ENCODE data around the gene UGCG.
"Not testable (repeated sequence)": the region's sequence is repeated elsewhere in the genome, so short reads cannot be mapped to it uniquely, and the experiment has no call there.

The UGCG gene

DNA sequence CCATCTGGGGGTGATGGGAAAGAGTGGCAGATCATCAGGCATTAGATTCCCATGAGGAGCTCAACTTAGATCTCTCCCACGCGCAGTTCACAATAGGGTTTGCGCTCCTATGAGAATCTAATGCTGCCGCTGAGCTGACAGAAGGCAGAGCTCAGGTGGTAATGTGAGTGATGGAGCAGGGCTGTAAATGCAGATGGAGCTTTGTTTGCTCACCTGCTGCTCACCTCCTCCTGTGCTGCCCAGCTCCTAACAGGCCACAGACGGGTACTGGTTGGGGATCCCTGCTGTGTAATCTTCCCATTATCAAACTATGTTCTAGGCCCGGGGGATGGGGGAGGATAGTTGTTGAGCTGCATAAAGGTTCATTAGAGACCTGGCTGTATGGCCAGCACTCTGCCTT, 58.4 kb downstream of the UGCG start:
- no peak for DNase-seq (ENCODE audit: low spot score)

- DNase-seq (ENCODE audit: low spot score): peak; percentile 99
Measured at GRCh38 chr9:111957856-111958631, 61.4 kb downstream of the UGCG start.

GRCh38 chr9:111959468-111960359, 63.1 kb downstream of the UGCG start:
- DNase-seq (ENCODE audit: low spot score): peak; percentile 98

- not testable (repeated sequence) for DNase-seq (ENCODE audit: low spot score)
Measured at GRCh38 chr9:111960485-111960884, 63.9 kb downstream of the UGCG start.

- no peak for DNase-seq (ENCODE audit: low spot score)
Measured at GRCh38 chr9:111961009-111961408, 64.4 kb downstream of the UGCG start.

- no peak for DNase-seq (ENCODE audit: low spot score)
Measured at GRCh38 chr9:111961575-111961974, 65.0 kb downstream of the UGCG start.

GRCh38 chr9:111962021-111962420, 65.4 kb downstream of the UGCG start:
- DNase-seq (ENCODE audit: low spot score): no peak

- DNase-seq (ENCODE audit: low spot score): no peak
Measured at GRCh38 chr9:111963995-111964394, 67.4 kb downstream of the UGCG start.

DNA sequence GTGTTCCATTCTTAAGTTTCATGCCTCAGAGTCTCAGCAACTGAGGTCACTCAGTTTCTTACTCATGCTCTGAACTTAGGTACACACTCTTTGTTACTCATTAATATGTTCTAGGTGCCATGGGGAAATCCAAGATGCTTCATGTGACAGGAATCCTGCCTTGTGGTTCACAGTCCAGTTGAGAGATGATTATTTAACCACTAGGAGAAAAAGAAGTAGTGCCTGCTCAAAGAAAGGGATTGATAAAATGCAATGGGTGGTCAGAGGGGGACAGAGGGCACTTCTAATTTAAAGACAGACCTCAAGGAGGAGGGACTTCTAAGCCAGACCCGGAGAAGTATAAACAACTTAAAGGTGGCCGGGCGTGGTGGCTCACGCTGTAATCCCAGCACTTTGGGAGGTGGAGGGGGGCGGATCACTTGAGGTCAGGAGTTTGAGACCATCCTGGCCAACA, 69.0 kb downstream of the UGCG start:
- DNase-seq (ENCODE audit: low spot score): peak; percentile 90

GRCh38 chr9:111966124-111966723, 69.6 kb downstream of the UGCG start:
- DNase-seq (ENCODE audit: low spot score): no peak

GRCh38 chr9:111966861-111967291, 70.3 kb downstream of the UGCG start:
- DNase-seq (ENCODE audit: low spot score): no peak

DNA sequence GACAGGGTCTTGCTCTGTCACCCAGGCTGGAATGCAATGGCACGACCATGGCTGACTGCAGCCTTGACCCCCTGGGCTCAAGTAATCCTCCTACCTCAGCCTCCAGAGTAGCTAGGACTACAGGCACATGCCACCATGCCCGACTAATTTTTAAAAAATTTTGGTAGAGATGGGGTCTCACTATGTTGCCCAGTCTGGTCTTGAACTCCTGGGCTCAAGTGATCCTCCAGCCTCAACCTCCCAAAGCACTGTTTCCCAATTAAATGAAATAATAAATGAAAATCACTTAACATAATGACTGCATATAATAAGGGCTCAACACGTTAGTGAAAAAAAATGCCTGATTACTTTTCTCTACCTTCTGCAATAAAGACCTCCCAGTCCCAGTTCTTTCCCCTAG, 71.0 kb downstream of the UGCG start:
- no peak for DNase-seq (ENCODE audit: low spot score)

- DNase-seq (ENCODE audit: low spot score): no peak
Measured at GRCh38 chr9:111969061-111969460, 72.4 kb downstream of the UGCG start.

DNA sequence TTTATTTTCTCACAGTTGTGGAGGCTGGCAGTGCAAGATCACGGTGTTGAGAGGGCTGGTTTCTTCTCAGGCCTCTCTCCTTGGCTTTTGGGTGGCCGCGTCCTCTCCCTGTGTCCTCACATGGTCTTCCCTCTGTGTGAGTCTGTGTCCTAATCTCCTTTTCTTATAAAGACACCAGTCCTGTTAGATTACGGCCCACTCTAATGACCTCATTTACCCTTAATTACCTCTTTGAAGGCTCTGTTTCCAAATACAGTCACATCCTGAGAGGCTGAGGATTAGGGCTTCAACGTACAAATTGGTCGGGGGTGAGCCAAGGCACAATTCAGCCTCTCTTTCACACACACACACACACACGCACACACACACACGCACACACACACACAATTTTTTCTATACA, 73.0 kb downstream of the UGCG start:
- no peak for DNase-seq (ENCODE audit: low spot score)

- no peak for DNase-seq (ENCODE audit: low spot score)
Measured at GRCh38 chr9:111970827-111971226, 74.2 kb downstream of the UGCG start.

- DNase-seq (ENCODE audit: low spot score): no peak
Measured at GRCh38 chr9:111974092-111974681, 77.6 kb downstream of the UGCG start.

DNA sequence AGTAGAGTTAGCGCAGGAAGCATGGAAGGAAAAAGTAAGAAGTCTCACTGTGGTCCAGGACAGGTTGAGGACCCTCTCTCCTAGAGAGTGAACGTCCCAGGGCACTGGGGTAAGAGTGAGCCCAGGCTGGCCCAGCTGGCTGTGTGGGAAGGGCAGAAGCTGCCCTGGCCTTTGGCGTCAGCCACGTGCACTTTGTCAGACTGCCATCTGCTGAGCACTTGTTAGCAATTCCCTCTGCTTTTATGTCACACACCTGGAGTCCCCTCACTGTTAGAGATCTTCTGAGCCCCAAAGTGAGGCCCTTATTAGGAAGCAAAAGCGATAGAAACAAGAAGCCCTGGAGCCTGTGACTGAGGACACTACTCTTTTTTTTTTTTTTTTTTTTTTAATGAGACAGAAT, 79.1 kb downstream of the UGCG start:
- peak; percentile 43 for DNase-seq (ENCODE audit: low spot score)

DNA sequence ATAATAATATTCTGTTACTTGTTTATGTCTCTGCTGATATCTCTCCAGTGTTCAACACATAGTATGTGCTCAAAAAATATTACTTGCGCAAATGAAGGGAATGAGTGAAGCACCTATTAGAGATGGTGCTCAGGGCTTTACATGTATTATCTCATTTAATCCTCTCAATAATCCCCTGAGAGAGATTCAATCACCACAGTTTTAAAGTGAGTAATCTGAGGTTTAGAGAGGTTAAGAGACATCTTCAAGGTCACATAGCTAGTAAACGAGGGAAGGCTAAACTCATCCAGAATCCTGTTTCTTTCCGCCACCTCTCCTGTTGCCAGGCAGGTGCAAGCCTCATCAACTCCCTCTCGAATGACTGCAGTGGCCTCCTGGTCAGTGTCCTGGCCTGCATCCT, 82.0 kb downstream of the UGCG start:
- no peak for DNase-seq (ENCODE audit: low spot score)

DNA sequence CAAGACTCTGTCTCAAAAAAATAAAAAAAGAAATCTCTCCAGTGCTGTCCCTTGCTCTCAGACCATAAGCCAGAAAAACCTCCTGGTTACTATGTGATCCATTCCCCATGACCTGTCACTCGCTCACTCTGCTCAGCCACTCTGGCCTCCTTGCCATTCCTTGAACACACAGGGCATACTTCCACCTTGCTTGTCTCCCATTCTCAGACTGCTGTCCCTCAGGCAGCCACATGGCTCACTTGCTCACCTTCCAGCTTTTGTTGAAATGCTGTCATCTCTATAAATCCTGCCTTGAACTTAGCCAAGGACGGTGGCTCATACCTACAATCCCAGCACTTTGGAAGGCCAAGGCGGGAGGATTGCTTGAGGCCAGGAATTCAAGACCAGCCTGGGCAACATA, 82.9 kb downstream of the UGCG start:
- peak; percentile 43 for DNase-seq (ENCODE audit: low spot score)

DNA sequence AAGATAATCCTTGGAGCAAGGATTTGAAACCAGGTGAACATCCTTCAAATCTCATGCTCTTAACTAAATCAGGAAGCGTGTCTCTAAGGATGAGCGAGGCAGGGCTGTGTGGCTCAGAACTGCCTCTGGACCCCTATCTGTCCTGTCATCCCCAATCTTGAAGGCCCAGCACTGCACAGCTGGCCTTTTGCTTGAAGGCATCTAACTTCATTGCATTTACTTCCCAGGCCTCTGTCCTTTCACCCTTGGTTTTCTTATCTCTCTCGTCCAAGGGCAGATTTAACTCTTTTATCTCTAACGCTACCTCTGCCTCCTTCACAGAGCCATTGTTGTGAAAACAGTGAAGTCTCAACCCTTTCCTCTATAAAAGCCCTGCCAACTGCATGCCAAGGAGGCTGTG, 83.8 kb downstream of the UGCG start:
- DNase-seq (ENCODE audit: low spot score): no peak

- DNase-seq (ENCODE audit: low spot score): no peak
Measured at GRCh38 chr9:111983484-111983908, 86.9 kb downstream of the UGCG start.

DNA sequence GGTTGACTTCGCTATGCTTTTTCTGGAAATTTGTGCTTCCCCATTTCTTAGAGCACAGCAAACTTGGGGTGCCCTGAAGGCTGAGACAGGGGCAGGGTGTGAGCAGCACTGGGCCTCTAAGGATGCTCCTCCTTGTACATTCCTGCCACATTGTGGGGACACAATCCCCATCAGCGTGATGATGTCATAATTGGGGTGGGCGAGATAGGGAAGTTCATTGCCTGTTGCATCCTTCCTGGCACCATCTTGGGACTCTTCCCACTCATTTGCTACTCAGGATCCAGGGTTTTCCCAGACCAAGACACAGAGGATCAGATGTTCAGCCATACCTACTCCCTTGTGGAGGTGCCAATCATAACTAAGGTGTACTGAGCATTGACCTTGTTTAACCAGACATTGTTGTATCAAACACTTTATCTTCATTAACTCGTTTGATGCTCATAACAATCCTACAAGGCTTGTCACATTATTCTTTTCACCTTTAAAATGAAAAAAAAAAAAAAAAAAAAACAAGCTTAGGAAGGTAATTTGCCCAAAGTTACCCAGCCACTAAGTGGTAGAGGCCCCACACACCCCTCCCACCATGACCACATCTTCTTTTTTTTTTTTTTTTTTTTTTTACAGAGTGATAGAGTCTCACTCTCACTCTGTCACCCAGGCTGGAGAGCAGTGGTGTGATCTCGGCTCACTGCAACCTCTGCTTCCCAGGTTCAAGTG, 87.6 kb downstream of the UGCG start:
- no peak for DNase-seq (ENCODE audit: low spot score)
